ENCODE results near the gene FAM3A.

Gene FAM3A

DNA sequence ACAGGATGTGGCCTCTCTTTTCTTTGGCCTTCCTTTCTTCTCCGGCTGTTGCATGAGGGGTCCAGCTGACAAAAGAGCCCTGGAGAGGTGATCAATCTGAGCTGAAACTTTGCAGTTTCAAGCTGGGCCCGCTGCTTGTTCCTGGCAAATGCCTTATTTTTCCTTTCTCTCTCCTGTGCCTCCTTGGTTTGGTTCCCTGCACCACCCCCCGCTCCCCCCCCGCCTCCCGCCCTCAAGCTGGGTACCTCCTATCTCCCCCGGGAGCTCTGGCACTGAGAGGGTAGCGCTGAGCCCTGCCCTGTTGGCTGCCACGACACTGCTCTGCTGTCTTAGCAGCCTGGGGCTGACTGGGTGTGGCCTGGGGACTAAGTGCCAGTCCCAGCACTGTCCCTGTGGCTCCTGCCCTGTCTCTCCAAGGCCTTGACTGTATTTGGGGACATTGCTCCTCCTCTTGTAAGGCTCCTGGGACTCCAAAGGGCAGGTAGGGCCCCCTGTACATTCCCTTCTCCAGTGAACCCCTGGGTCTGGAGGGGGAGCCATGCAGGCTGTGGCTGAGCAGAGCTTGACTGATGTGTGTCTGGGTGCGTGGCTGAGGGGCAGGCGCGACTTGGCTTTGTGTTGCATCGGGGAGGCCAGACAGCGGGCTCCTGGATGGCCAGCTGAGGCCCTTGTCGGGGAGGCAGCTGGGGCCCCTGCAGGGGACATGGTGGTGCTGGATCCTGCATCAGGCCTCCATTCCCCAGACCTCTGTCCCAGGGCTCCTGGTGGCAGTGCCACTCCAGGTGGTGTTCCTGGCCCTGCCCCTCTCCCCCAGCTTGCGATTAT lies 56.9 kb downstream of the FAM3A start:
- DNase-seq = no peak

DNA sequence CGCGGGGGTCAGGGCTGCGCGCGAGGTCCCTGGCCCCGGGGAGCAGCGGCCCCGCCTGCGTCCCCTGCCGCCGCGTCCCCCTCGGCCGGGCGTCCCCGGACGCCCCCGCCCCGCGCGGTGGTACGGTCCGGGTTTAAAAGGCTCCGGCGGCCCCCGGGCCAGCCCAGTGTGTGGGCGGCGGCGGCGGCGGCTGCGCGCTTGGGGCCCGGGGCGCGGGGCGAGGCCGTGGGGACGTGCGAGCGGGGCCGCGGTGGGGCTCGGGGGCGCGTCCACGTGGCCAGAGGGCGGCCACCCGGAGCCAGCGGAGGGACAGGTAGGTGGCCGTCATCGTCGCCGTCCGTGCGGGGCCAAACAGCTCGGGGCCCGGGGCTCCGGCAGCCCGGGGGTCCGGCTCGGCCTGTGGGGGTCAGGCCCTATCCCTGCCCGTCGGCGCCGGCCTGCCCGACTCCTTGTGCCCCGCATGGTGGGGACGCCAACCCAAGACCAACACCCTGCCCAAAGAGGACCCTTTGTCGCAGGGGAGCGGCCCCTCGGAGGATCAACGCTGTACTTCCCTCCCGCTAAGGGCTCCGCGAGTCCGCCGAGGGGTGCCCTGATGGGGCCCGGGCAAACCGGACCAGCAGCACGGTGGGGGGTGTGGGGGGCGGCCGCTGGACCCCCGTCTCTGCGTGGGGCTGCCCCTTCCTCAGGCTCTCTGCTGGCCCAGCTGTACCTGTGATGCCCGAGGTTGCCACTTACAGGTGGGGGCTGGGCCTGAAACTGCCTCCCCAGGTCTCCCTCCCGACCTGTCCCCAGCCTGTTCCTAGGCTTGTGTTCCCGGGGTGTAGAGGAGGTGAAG lies 57.7 kb downstream of the FAM3A start, which contains the start of gene PLXNA3:
Gene PLXNA3 (plus strand): TSS at position 166 of the 838 bp plus-strand sequence. CDS start 1,903 bp downstream, outside the sequence.
- peak; percentile 46 to 66 for DNase-seq

DNA sequence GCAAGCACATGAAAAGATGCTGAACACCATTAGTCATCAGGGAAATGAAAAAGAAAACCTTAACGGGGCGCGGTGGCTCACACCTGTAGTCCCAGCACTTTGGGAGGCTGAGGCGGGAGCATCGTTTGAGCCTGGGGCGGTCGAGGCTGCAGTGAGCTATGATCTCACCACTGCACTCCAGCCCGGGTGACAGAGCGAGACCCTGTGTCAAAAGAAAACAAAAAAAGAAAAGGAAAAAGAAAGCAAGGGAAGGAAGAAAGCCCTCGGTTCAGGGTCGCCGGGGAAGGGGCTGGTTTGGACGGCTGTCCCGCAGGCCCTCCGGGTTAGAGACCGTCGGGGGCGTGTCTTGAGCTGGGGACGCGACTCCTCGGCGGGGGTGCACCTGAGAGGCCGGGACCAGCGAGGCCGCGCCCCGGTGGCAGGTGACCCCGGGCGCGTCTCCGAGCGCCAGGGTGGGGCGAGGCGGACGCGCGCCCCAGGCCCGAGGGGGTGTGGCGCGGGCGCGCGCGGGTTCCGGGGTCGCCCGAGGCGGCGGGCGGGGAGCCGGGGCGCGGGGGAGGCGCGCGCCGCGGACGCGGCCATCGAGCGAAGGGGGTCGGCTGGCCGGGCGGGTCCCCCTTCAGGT lies 58.4 kb downstream of the FAM3A start:
- DNase-seq = peak; percentile 40 to 43
